Lower leg skin (tissue), 4 donors: Measurements from ENCODE around the gene LAIR2. TPM values are rescaled to one million over a fixed set of nuclear protein-coding genes. Genes with fewer than 3 reads are reported as not detected.

Experiments
- DNase-seq, 2 donors: peaks; one replicate each; pipeline ENCODE4 v3.0.0-alpha.2; 2019; ENCODE audit warnings: low spot score in 2 of 2
- H3K4me3 ChIP-seq: fragments of 200-600 bp; sonication (generic); 2 replicates; pipeline ENCODE4 v1.5.1; 2017; ENCODE audit warnings: mild to moderate bottlenecking, low read depth; ENCODE audit not compliant: poor library complexity, severe bottlenecking
- CTCF ChIP-seq, 3 donors: fragments of 450-650 bp; IDR thresholded peaks; one replicate each; pipeline ENCODE4 v1.5.1; 2016; ENCODE audit warnings: antibody characterized with exemption in 3 of 3, mild to moderate bottlenecking in 3 of 3, moderate library complexity in 2 of 3
- POLR2A ChIP-seq, 2 donors: fragments of 450-650 bp; IDR thresholded peaks; one replicate each; pipeline ENCODE4 v1.6.1; 2016 to 2017; ENCODE audit warnings: antibody characterized with exemption in 2 of 2, mild to moderate bottlenecking in 1 of 2, moderate library complexity in 1 of 2
- WGBS, 2 donors: methylation state at CpG; one replicate each; pipeline ENCODE4 v1.1.5; 2018; 5-methylcytosine and 5-hydroxymethylcytosine counted together
- intact Hi-C: fragments of 100-400 bp; cut with DNase I; formaldehyde crosslinking; loops from one replicate; pipeline ENCODE4 v1.15.0; 2023; ENCODE audit warnings: low total_unique reads
- total RNA-seq, 4 donors: library from RNA; depleted of rRNA; stranded (reverse); fragments of >200 nt; gene quantifications; one replicate each; pipeline ENCODE4 v1.1.0, GENCODE V29; 2016

Gene LAIR2
- total RNA-seq, 4 donors from 2014 or later, result not detected

- TF ChIP-seq CTCF (IDR thresholded peaks at IDR 0.05), result no peak
- no peak for TF ChIP-seq POLR2A (IDR thresholded peaks at IDR 0.05)
- no peak overlapping the region for H3K4me3 ChIP-seq
- intact Hi-C loops, result no loop called here
- WGBS, 2 donors, result 91 to 92% methylated on average over 42 of the region's 42 CpGs
- no peak for DNase-seq
Observed at GRCh38 chr19:54457773-54458647, 44.6 kb upstream of the LAIR2 start.

GRCh38 chr19:54458648-54459281 is 43.9 kb upstream of the LAIR2 start:
- H3K4me3 ChIP-seq, result no peak overlapping the region
- intact Hi-C loops, result no loop called here
- no peak for TF ChIP-seq POLR2A (IDR thresholded peaks at IDR 0.05)
- no peak for TF ChIP-seq CTCF (IDR thresholded peaks at IDR 0.05)
- DNase-seq, result no peak
- 83% methylated on average over 10 to 11 of the region's 11 CpGs for WGBS, 2 donors

DNA sequence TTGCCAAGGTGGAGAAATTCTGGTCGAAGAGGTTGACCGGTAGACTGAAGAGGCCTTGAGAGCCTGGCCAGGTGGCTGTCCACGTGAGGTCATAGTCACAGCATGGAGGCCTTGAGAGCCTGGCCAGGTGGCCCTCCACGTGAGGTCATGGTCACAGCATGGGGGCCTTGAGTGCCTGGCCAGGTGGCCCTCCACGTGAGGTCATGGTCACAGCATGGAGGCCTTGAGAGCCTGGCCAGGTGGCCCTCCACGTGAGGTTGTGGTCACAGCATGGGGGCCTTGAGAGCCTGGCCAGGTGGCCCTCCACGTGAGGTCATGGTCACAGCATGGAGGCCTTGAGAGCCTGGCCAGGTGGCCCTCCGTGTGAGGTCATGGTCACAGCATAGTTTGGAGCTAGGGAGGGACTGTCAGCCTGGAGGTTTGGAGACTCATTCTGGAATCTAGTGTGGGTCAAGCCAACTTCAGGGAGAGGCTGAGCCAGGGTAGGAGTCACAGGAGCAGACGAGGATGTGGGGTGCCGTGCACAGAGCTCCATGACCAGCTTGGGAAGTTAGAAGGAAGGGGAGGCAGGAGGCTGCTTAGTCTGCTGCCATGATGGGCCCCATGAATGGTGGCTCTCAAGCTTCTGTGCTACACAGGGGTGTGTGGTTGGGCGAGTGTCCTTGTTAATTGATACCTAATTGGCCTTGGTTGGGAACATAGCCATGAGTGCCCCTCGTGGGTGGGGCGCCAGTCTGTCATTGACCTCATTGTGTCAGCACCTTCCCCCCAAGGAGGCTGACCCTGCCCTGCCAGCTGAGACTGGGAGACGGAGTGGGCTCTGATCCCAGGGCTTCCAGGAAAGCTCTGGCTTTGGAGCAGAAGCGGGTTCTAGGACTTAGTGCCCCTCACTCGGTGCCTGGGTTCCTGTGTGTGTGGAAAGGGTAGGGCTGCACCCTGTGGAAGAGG is 43.1 kb upstream of the LAIR2 start:
- intact Hi-C loops, result no loop called here
- WGBS, 2 donors, result 78 to 81% methylated on average over 14 to 15 of the region's 16 CpGs
- no peak overlapping the region for H3K4me3 ChIP-seq
- DNase-seq, result no peak
- TF ChIP-seq CTCF (IDR thresholded peaks at IDR 0.05) (no peak), POLR2A (IDR thresholded peaks at IDR 0.05) (no peak)

- no peak overlapping the region for H3K4me3 ChIP-seq
- TF ChIP-seq POLR2A (IDR thresholded peaks at IDR 0.05), result no peak
- no peak for TF ChIP-seq CTCF (IDR thresholded peaks at IDR 0.05)
- intact Hi-C loops, result no loop called here
- DNase-seq, result no peak
- 71 to 75% methylated on average over 29 to 30 of the region's 39 CpGs for WGBS, 2 donors
Observed at GRCh38 chr19:54460230-54461005, 42.2 kb upstream of the LAIR2 start.

DNA sequence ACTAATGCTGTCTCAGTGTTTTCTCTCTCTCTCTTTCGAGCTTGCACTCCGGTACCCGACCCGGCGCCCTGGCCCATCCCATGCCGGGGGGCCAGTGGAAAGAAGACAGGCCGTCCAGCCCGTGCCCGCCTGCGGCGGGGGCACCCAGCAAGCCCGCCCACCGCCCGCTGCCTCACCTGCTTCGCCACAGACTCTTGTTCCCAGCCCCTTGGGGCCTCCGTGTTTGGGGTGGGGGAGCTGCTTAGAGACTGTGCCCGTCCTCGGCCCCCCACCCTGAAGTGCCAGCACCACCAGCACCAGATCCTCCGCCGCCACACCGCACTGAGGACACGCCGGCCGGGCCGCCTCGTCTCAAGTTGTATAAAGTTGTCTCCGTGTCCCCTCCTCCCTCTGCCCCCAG is 41.4 kb upstream of the LAIR2 start:
- 79% methylated on average over 27 of the region's 27 CpGs for WGBS, 2 donors
- TF ChIP-seq CTCF (IDR thresholded peaks at IDR 0.05) (no peak), POLR2A (IDR thresholded peaks at IDR 0.05) (no peak)
- no peak overlapping the region for H3K4me3 ChIP-seq

More for the DNA sequence above, 41.4 kb upstream of the LAIR2 start:
- no peak for DNase-seq
- intact Hi-C loops, result no loop called here
